GM21825 (cell line): ENCODE data around the gene NFATC1.
A peak's percentile ranks its signal among the peaks of the same experiment; 100 is the strongest.

ENCODE experiments used
- ATAC-seq: cut with Tn5 transposase; IDR thresholded peaks from one replicate; pipeline ENCODE4 v1.9.1; 2021; ENCODE audit warnings: mild to moderate bottlenecking, moderate library complexity; ENCODE audit not compliant: unreplicated experiment

The NFATC1 gene

GRCh38 chr18:79438089-79438897, 42.6 kb downstream of the NFATC1 start:
- ATAC-seq: no peak

GRCh38 chr18:79438898-79439627, 43.3 kb downstream of the NFATC1 start:
- ATAC-seq: no peak

GRCh38 chr18:79439628-79440023, 43.9 kb downstream of the NFATC1 start:
- no peak for ATAC-seq

GRCh38 chr18:79440316-79441110, 44.8 kb downstream of the NFATC1 start:
- ATAC-seq: no peak

- ATAC-seq: no peak
Observed at GRCh38 chr18:79441420-79441819, 45.7 kb downstream of the NFATC1 start.

GRCh38 chr18:79442508-79443221, 46.9 kb downstream of the NFATC1 start:
- ATAC-seq: peak; percentile 47

- ATAC-seq: no peak
Observed at GRCh38 chr18:79445221-79445620, 49.5 kb downstream of the NFATC1 start.

GRCh38 chr18:79445696-79446561, 50.2 kb downstream of the NFATC1 start:
- no peak for ATAC-seq

GRCh38 chr18:79446931-79447330, 51.2 kb downstream of the NFATC1 start:
- ATAC-seq: no peak

GRCh38 chr18:79447703-79448367, 52.1 kb downstream of the NFATC1 start:
- no peak for ATAC-seq

GRCh38 chr18:79448621-79449020, 52.9 kb downstream of the NFATC1 start:
- no peak for ATAC-seq

- ATAC-seq: no peak
Observed at GRCh38 chr18:79449551-79450288, 54.0 kb downstream of the NFATC1 start.

GRCh38 chr18:79450289-79451080, 54.8 kb downstream of the NFATC1 start:
- ATAC-seq: no peak

- no peak for ATAC-seq
Observed at GRCh38 chr18:79451237-79452125, 55.8 kb downstream of the NFATC1 start.

- ATAC-seq: no peak
Observed at GRCh38 chr18:79452190-79452990, 56.7 kb downstream of the NFATC1 start.
